Tibial nerve (tissue), 4 donors: ENCODE data around the gene PCBP1.

Experiments
- CTCF ChIP-seq, 5 experiments: fragments of 200-600 bp in 3 of 5; fragments of 450-650 bp in 2 of 5; sonication (generic) in 3 of 5; IDR thresholded peaks; one replicate each; pipeline ENCODE4 v1.5.1; 2016 to 2019; ENCODE audit warnings: antibody characterized with exemption in 5 of 5, mild to moderate bottlenecking in 3 of 5, moderate library complexity in 2 of 5
- EP300 ChIP-seq, 2 donors: sonication (generic); formaldehyde crosslinking; IDR thresholded peaks; one replicate each; pipeline ENCODE4 v1.6.1; 2017; ENCODE audit warnings: antibody characterized with exemption in 2 of 2, mild to moderate bottlenecking in 1 of 2

GRCh38 chr2:70047451-70047850, 39.8 kb upstream of the PCBP1 start:
- TF ChIP-seq CTCF (IDR thresholded peaks at IDR 0.05) = no peak
- no peak for TF ChIP-seq EP300 (IDR thresholded peaks at IDR 0.05)
